ENCODE measurements around the gene IKZF2.

DNA sequence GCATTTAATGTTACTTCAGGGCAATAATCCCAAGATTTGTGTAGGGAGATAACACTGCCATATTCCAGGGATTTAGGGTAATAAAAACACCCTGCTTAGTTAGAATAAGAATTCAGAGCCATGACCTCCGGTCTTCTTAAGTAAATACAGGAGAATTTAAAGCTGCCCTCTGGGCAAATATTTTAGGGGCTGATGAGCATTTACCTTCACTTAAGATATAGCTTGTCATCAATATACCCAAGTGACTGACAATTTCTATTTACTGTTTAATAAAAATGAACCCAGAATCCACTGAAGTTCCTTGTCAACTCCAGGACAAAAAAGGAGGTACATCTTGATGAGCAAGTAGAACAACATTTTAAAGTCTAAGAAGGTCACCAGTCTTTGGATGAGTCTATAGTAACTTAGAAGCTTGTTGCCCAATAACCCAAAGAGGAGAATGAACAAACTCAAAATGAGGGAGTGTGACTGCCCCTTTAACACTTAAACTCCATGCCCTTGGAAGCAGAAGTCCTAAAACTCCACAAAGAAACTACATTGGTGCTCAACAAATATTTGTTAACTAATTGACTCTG, 24.3 kb upstream of the IKZF2 start:
- TF ChIP-seq POLR2A (IDR thresholded peaks at IDR 0.05) = no peak
- TF ChIP-seq, protein P1, sequence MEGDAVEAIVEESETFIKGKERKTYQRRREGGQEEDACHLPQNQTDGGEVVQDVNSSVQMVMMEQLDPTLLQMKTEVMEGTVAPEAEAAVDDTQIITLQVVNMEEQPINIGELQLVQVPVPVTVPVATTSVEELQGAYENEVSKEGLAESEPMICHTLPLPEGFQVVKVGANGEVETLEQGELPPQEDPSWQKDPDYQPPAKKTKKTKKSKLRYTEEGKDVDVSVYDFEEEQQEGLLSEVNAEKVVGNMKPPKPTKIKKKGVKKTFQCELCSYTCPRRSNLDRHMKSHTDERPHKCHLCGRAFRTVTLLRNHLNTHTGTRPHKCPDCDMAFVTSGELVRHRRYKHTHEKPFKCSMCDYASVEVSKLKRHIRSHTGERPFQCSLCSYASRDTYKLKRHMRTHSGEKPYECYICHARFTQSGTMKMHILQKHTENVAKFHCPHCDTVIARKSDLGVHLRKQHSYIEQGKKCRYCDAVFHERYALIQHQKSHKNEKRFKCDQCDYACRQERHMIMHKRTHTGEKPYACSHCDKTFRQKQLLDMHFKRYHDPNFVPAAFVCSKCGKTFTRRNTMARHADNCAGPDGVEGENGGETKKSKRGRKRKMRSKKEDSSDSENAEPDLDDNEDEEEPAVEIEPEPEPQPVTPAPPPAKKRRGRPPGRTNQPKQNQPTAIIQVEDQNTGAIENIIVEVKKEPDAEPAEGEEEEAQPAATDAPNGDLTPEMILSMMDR (IDR thresholded peaks at IDR 0.05) = no peak
